Liver (tissue), 9 donors: Measurements from ENCODE around the gene DCPS. TPM values are rescaled to one million over a fixed set of nuclear protein-coding genes. Genes with fewer than 3 reads are reported as not detected.

Experiments used
- DNase-seq: peaks from one replicate; pipeline ENCODE4 v3.0.0-alpha.2; 2017; ENCODE audit warnings: low spot score
- H3K27ac ChIP-seq, 2 donors: one replicate each; pipeline ENCODE4 v1.7.0; 2013; ENCODE audit warnings: inconsistent platforms in 2 of 2, low read length in 2 of 2, control low read depth in 1 of 2, low read depth in 1 of 2, mild to moderate bottlenecking in 1 of 2
- H3K27me3 ChIP-seq, 4 donors: one replicate each; pipeline versions ENCODE4 v1.6.1 to v1.7.0; 2013; ENCODE audit warnings: low read length in 3 of 4, inconsistent platforms in 1 of 4, mild to moderate bottlenecking in 1 of 4, moderate library complexity in 1 of 4; ENCODE audit not compliant: control insufficient read depth in 4 of 4, insufficient read depth in 4 of 4
- H3K36me3 ChIP-seq, 4 donors: one replicate each; pipeline versions ENCODE4 v1.6.1 to v1.7.0; 2013; ENCODE audit warnings: low read length in 3 of 4, mild to moderate bottlenecking in 3 of 4, low read depth in 1 of 4, moderate library complexity in 1 of 4; ENCODE audit not compliant: control insufficient read depth in 4 of 4, insufficient read depth in 3 of 4
- H3K4me1 ChIP-seq, 4 donors: one replicate each; pipeline versions ENCODE4 v1.6.1 to v1.7.0; 2013; ENCODE audit warnings: low read length in 3 of 4, mild to moderate bottlenecking in 3 of 4, moderate library complexity in 1 of 4; ENCODE audit not compliant: control insufficient read depth in 4 of 4, insufficient read depth in 4 of 4
- H3K4me3 ChIP-seq, 3 donors: one replicate each; pipeline versions ENCODE4 v1.6.1 to v1.7.0; 2013; ENCODE audit warnings: low read length in 3 of 3, control low read depth in 1 of 3, low read depth in 1 of 3, mild to moderate bottlenecking in 1 of 3
- H3K9ac ChIP-seq, 2 donors: one replicate each; pipeline ENCODE4 v1.7.0; 2013; ENCODE audit warnings: low read length in 2 of 2, mild to moderate bottlenecking in 2 of 2, moderate library complexity in 2 of 2, control low read depth in 1 of 2, low read depth in 1 of 2
- H3K9me3 ChIP-seq, 4 donors: one replicate each; pipeline versions ENCODE4 v1.6.1 to v1.7.0; 2013; ENCODE audit warnings: low read length in 3 of 4; ENCODE audit not compliant: control insufficient read depth in 4 of 4
- ATF3 ChIP-seq: IDR thresholded peaks from 2 replicates; pipeline ENCODE4 v1.6.1; 2016; ENCODE audit warnings: antibody characterized with exemption
- CTCF ChIP-seq: fragments of 150-350 bp; IDR thresholded peaks from 2 replicates; pipeline ENCODE4 v1.5.1; 2017; ENCODE audit warnings: improper control_type of control experiment, low read depth, low read length; ENCODE audit not compliant: missing input control
- EGR1 ChIP-seq, 2 donors: IDR thresholded peaks; 2 replicates each; pipeline ENCODE4 v1.6.1; 2016 to 2018; ENCODE audit warnings: antibody characterized with exemption in 2 of 2, low read depth in 2 of 2
- FOXA1 ChIP-seq: IDR thresholded peaks from 2 replicates; pipeline ENCODE4 v1.6.1; 2016; ENCODE audit warnings: antibody characterized with exemption
- FOXA2 ChIP-seq: IDR thresholded peaks from 2 replicates; pipeline ENCODE4 v1.6.1; 2016; ENCODE audit warnings: antibody characterized with exemption
- GABPA ChIP-seq, 2 donors: IDR thresholded peaks in 1 of 2; conservative IDR thresholded peaks in 1 of 2; 2 replicates each; pipeline ENCODE4 v1.6.1; 2016; ENCODE audit warnings: antibody characterized with exemption in 2 of 2, mild to moderate bottlenecking in 1 of 2, moderate library complexity in 1 of 2
- HNF4A ChIP-seq, 2 donors: conservative IDR thresholded peaks; 2 replicates each; pipeline ENCODE4 v1.6.1; 2016; ENCODE audit warnings: antibody characterized with exemption in 2 of 2, mild to moderate bottlenecking in 2 of 2
- HNF4G ChIP-seq: IDR thresholded peaks from 2 replicates; pipeline ENCODE4 v1.6.1; 2016; ENCODE audit warnings: antibody characterized with exemption
- JUND ChIP-seq, 2 donors: IDR thresholded peaks; 2 replicates each; pipeline ENCODE4 v1.6.1; 2016; ENCODE audit warnings: antibody characterized with exemption in 2 of 2
- MAX ChIP-seq: IDR thresholded peaks from 2 replicates; pipeline ENCODE4 v1.6.1; 2016; ENCODE audit warnings: antibody characterized with exemption
- NR2F2 ChIP-seq: IDR thresholded peaks from 2 replicates; pipeline ENCODE4 v1.6.1; 2016; ENCODE audit warnings: antibody characterized with exemption
- RAD21 ChIP-seq, 2 donors: IDR thresholded peaks; 2 replicates each; pipeline ENCODE4 v1.6.1; 2016; ENCODE audit warnings: antibody characterized with exemption in 2 of 2, mild to moderate bottlenecking in 2 of 2
- REST ChIP-seq: IDR thresholded peaks from 2 replicates; pipeline ENCODE4 v1.6.1; 2016; ENCODE audit warnings: antibody characterized with exemption, mild to moderate bottlenecking
- RXRA ChIP-seq, 2 donors: IDR thresholded peaks; 2 replicates each; pipeline ENCODE4 v1.6.1; 2017 to 2018; ENCODE audit warnings: antibody characterized with exemption in 2 of 2, mild to moderate bottlenecking in 1 of 2
- SP1 ChIP-seq: IDR thresholded peaks from 2 replicates; pipeline ENCODE4 v1.6.1; 2018; ENCODE audit warnings: antibody characterized with exemption, mild to moderate bottlenecking
- TAF1 ChIP-seq: conservative IDR thresholded peaks from 2 replicates; pipeline ENCODE4 v1.6.1; 2016; ENCODE audit warnings: antibody characterized with exemption, mild to moderate bottlenecking
- YY1 ChIP-seq: IDR thresholded peaks from 2 replicates; pipeline ENCODE4 v1.6.1; 2016; ENCODE audit warnings: antibody characterized with exemption, mild to moderate bottlenecking
- ZBTB33 ChIP-seq: IDR thresholded peaks from 2 replicates; pipeline ENCODE4 v1.6.1; 2016; ENCODE audit warnings: antibody characterized with exemption
- WGBS: extraction: QIAGEN DNeasy Blood & Tissue Kit; methylation state at CpG from one replicate; pipeline ENCODE4 v1.1.7; 2013; 5-methylcytosine and 5-hydroxymethylcytosine counted together
- polyA plus RNA-seq, 2 donors: library from polyadenylated mRNA; stranded (reverse) in 1 of 2; unstranded in 1 of 2; fragments of 200-250 nt in 1 of 2; fragments of >200 nt in 1 of 2; fragmentation: Nextera tagmentation in 1 of 2; extraction: Ambion mirVana in 1 of 2; gene quantifications; one replicate each; pipeline versions ENCODE4 v1.2.1 to v1.2.3, GENCODE V29; 2013 to 2015
- total RNA-seq, 2 donors: library from RNA; depleted of rRNA; stranded (reverse); fragments of >200 nt; gene quantifications; one replicate each; pipeline ENCODE4 v1.2.3, GENCODE V29; 2014
- donor health status: healthy.
- donor health status: healthy.
- donor health status: healthy.
- donor health status: healthy.
- donor health status: healthy.

Gene DCPS
- total and polyA plus RNA-seq, 4 donors, result 5.6 to 61.0 (median 19.0) TPM

- Histone ChIP-seq H3K9ac (no peak overlapping the region), H3K9me3 (no peaks in the 10 kb centered on the region), H3K27ac (no peak overlapping the region), H3K27me3 (no peaks in the 10 kb centered on the region), H3K4me3 (no peak overlapping the region), H3K4me1 (peaks cover 0 to 10% (median 8%) of the 10 kb centered on the region in 4 donors), H3K36me3 (peaks cover 7 to 80% (median 44%) of the 10 kb centered on the region in 4 donors)
- TF ChIP-seq ZBTB33 (no peak), YY1 (no peak), FOXA2 (no peak), RXRA (IDR thresholded peaks at IDR 0.05) (no peak), TAF1 (no peak), HNF4G (no peak), GABPA (IDR thresholded peaks at IDR 0.05 in 1 of 2, conservative IDR thresholded peaks at IDR 0.05 in 1 of 2) (no peak), EGR1 (IDR thresholded peaks at IDR 0.05; ENCODE audit: low read depth in 2 of 2) (no peak), HNF4A (conservative IDR thresholded peaks at IDR 0.05) (no peak), RAD21 (IDR thresholded peaks at IDR 0.05) (no peak), SP1 (no peak), MAX (no peak), REST (no peak), JUND (IDR thresholded peaks at IDR 0.05) (no peak), ATF3 (no peak), NR2F2 (no peak), CTCF (no peak)
- no peak for DNase-seq
- 79% methylated on average over 3 of the region's 3 CpGs for WGBS
Measured at GRCh38 chr11:126341760-126342161, 37.9 kb downstream of the DCPS start.

GRCh38 chr11:126343051-126343450, 39.2 kb downstream of the DCPS start:
- no peak overlapping the region for H3K9ac ChIP-seq
- no peaks in the 10 kb centered on the region for H3K9me3 ChIP-seq
- H3K4me1 ChIP-seq, result no peaks in the 10 kb centered on the region
- DNase-seq, result no peak
- no peaks in the 10 kb centered on the region for H3K27me3 ChIP-seq
- WGBS, result 97% methylated on average over 15 of the region's 16 CpGs
- no peak overlapping the region for H3K27ac ChIP-seq
- no peak for TF ChIP-seq YY1
- TF ChIP-seq JUND (IDR thresholded peaks at IDR 0.05), result no peak
- TF ChIP-seq REST, result no peak
- no peak for TF ChIP-seq SP1
- TF ChIP-seq FOXA1, result no peak
- TF ChIP-seq HNF4A (conservative IDR thresholded peaks at IDR 0.05), result no peak
- TF ChIP-seq ZBTB33, result no peak
- no peak overlapping the region for H3K4me3 ChIP-seq
- H3K36me3 ChIP-seq, result peaks cover 10 to 74% (median 44%) of the 10 kb centered on the region in 4 donors
